HFF-Myc (cell line): ENCODE measurements around the gene VPS50.

Experiments used
- DNase-seq: peaks from one replicate; pipeline ENCODE4 v3.0.0-alpha.2; 2011; ENCODE audit warnings: low read depth; ENCODE audit errors: extremely low read depth
- H3K4me3 ChIP-seq: replicated peaks from 2 replicates; pipeline ENCODE4 v1.5.1; 2011; ENCODE audit warnings: low read depth, mild to moderate bottlenecking, control low read depth, low read length
- CTCF ChIP-seq: IDR thresholded peaks from 2 replicates; pipeline ENCODE4 v1.5.1; 2012; ENCODE audit warnings: mild to moderate bottlenecking, low read depth, low read length, control low read depth; ENCODE audit errors: missing control alignments

The VPS50 gene

GRCh38 chr7:93301736-93302135 is 69.6 kb downstream of the VPS50 start:
- TF ChIP-seq CTCF: no peak
- DNase-seq: no peak
- H3K4me3 ChIP-seq: no peak overlapping the region

- DNase-seq: no peak
- no peak overlapping the region for H3K4me3 ChIP-seq
- TF ChIP-seq CTCF: no peak
Measured at GRCh38 chr7:93307131-93307660, 75.0 kb downstream of the VPS50 start.

DNA sequence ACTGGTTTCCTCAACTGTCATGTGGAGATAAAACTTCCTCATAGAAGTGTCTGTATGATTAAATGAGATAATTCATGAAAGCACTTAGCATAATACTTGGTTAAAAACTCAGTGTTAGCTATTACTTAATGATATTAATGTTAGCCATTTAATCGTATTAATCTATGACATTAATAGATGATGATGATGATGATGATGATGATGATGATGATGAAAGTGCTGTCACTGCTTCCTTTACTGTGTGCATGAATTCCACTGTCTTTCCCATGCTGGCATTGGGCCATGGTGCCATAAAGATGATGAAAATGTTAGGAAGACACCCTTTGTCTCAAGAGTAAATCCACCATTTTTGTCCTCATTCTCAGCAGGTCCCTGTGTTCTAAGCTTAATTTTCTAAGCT is 75.8 kb downstream of the VPS50 start:
- no peak for TF ChIP-seq CTCF
- DNase-seq: no peak
- H3K4me3 ChIP-seq: no peak overlapping the region

- H3K4me3 ChIP-seq: no peak overlapping the region
- TF ChIP-seq CTCF: no peak
- no peak for DNase-seq
Measured at GRCh38 chr7:93310346-93310745, 78.2 kb downstream of the VPS50 start.

DNA sequence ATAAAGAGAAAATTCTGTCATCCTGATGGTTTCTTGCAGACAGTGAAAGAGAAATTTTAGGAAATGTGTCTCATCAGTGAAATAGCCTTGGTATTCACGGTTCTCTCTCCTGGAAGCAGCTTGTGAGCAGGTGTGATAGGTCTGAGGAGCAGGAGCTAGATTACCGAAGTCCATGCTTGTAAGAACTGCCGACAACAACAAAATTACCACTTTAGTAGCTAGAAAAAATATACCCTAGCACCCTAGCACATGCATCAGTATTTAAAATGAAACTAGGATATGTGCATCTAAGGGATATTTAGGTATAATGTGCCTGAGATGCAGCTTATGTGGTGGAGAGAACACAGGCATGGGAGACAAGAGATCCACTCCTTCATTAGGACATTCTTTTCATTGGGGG is 82.3 kb downstream of the VPS50 start:
- H3K4me3 ChIP-seq: no peak overlapping the region
- no peak for TF ChIP-seq CTCF
- DNase-seq: no peak

- TF ChIP-seq CTCF: no peak
- DNase-seq: no peak
- no peak overlapping the region for H3K4me3 ChIP-seq
Measured at GRCh38 chr7:93315896-93316295, 83.7 kb downstream of the VPS50 start.

GRCh38 chr7:93316730-93317129 is 84.6 kb downstream of the VPS50 start:
- no peak for TF ChIP-seq CTCF
- H3K4me3 ChIP-seq: no peak overlapping the region
- DNase-seq: no peak
